22Rv1 (cell line): ENCODE results near the gene NRXN3.

Experiments used
- CTCF ChIP-seq: fragments of 450-650 bp; IDR thresholded peaks from 2 replicates; pipeline ENCODE4 v1.5.1; 2017; ENCODE audit warnings: mild to moderate bottlenecking
- ZFX ChIP-seq: fragments of 450-650 bp; IDR thresholded peaks from 2 replicates; pipeline ENCODE4 v1.6.1; 2017; ENCODE audit warnings: antibody characterized with exemption, borderline replicate concordance

GRCh38 chr14:79419571-79420327 lies 1249.6 kb downstream of the NRXN3 start:
- no peak for TF ChIP-seq CTCF
- no peak for TF ChIP-seq ZFX
